ENCODE results near the gene RPL36AL.

DNA sequence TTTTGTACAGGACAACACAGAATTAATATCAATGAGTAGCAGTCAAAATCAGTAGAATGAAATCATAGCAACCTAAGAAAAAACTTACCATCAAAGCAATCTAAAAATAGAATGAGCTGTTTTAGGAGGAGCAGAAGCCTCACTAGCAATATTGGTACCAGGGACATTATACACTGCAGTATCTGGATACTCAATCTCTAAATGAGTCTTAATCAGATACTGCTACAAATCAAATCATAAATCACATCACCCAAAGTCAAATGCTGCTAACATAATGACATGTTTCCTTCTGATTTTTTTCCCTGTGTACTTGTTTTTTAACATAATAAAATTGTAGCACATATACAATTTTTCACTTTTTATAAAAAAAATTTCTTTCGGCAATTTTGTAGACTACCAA is 42.3 kb downstream of the RPL36AL start:
- no peak for TF ChIP-seq POLR2A (IDR thresholded peaks at IDR 0.05)
- TF ChIP-seq CTCF (IDR thresholded peaks at IDR 0.05), result no peak

Measured in esophagus squamous epithelium (tissue), 4 donors.